ENCODE data around the gene BTLA.
"Not testable (repeated sequence)": the region's sequence is repeated elsewhere in the genome, so short reads cannot be mapped to it uniquely, and the experiment has no call there.

The BTLA gene

GRCh38 chr3:112445839-112446238 lies 53.4 kb downstream of the BTLA start:
- no peak for DNase-seq (ENCODE audit: low read depth)

- DNase-seq (ENCODE audit: low read depth): no peak
These were observed 61.9 kb downstream of the BTLA start for GRCh38 chr3:112437146-112438022.

GRCh38 chr3:112429960-112430359 lies 69.3 kb downstream of the BTLA start:
- no peak for DNase-seq (ENCODE audit: low read depth)

GRCh38 chr3:112427123-112427522 lies 72.1 kb downstream of the BTLA start:
- no peak for DNase-seq (ENCODE audit: low read depth)

GRCh38 chr3:112425858-112426750 lies 73.2 kb downstream of the BTLA start:
- DNase-seq (ENCODE audit: low read depth): no peak

GRCh38 chr3:112425382-112425781 lies 73.9 kb downstream of the BTLA start:
- no peak for DNase-seq (ENCODE audit: low read depth)

GRCh38 chr3:112424394-112424793 lies 74.9 kb downstream of the BTLA start:
- DNase-seq (ENCODE audit: low read depth): no peak

- not testable (repeated sequence) for DNase-seq (ENCODE audit: low read depth)
These were observed 76.4 kb downstream of the BTLA start for GRCh38 chr3:112422921-112423320.

GRCh38 chr3:112418526-112418925 lies 80.7 kb downstream of the BTLA start:
- not testable (repeated sequence) for DNase-seq (ENCODE audit: low read depth)

- no peak for DNase-seq (ENCODE audit: low read depth)
These were observed 81.5 kb downstream of the BTLA start for GRCh38 chr3:112417696-112418318.

GRCh38 chr3:112416391-112417212 lies 82.7 kb downstream of the BTLA start:
- DNase-seq (ENCODE audit: low read depth): no peak

GRCh38 chr3:112415390-112415789 lies 83.9 kb downstream of the BTLA start:
- DNase-seq (ENCODE audit: low read depth): no peak

Data from activated T-cell treated with anti-CD3 and anti-CD28 coated beads for 48 hours (primary cell).